LHCN-M2 (cell line): ENCODE data around the gene PRRT2. TPM values are rescaled to one million over a fixed set of nuclear protein-coding genes. Genes with fewer than 3 reads are reported as not detected.

Experiments used
- DNase-seq: peaks from one replicate; pipeline ENCODE4 v3.0.0-alpha.2; 2012; ENCODE audit warnings: low read depth
- total RNA-seq: library from RNA; depleted of rRNA; stranded (reverse); fragments of >200 nt; gene quantifications from 2 replicates; pipeline ENCODE4 v1.2.3, GENCODE V29; 2014; rRNA removed

The PRRT2 gene
- total RNA-seq, 1 experiment from 2014 or later = 1.1 TPM

DNA sequence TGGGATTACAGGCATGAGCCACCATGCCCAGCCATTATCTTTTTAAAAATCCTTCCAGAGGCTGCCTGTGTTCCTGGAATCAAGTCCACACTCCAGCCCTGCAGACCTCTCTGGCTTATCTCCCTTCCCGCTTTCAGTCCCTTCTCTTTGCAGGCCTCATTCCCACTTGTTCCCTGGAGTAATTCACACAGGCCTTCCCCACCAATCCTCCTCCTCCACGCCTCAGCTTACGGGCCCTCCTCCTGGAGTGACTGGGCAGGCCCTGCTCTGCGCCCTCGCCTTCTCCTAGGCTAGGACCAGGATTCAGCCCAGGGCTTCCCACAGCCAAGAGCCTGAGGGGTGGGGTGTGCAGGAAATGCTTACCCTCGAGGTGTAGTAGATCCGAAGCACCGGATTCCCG, 48.2 kb downstream of the PRRT2 start:
- DNase-seq = no peak

DNA sequence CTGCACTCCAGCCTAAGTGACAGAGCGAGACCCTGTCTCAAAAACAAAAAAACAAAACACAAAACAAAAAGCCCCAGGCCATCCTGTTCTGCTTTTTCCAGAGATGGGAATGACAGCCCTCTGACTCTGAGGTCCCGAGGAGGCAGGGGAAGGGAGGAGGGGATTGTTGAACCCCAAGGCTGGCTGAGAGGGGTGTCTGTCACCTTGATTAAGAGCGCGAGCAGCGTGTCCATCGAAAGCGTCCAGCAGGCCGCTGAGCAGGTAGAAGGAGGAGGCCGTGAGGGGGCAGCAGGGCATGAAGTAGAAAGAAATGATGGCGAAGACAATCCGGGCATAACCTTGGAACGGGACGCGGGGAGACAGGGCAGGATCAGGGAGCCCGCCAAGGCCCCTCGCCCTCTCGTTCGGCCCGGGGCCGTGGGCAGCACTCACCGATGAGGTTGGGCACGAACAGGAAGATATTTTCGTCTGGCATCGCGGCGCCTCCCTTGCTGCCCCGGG, 50.4 kb downstream of the PRRT2 start:
- no peak for DNase-seq

DNA sequence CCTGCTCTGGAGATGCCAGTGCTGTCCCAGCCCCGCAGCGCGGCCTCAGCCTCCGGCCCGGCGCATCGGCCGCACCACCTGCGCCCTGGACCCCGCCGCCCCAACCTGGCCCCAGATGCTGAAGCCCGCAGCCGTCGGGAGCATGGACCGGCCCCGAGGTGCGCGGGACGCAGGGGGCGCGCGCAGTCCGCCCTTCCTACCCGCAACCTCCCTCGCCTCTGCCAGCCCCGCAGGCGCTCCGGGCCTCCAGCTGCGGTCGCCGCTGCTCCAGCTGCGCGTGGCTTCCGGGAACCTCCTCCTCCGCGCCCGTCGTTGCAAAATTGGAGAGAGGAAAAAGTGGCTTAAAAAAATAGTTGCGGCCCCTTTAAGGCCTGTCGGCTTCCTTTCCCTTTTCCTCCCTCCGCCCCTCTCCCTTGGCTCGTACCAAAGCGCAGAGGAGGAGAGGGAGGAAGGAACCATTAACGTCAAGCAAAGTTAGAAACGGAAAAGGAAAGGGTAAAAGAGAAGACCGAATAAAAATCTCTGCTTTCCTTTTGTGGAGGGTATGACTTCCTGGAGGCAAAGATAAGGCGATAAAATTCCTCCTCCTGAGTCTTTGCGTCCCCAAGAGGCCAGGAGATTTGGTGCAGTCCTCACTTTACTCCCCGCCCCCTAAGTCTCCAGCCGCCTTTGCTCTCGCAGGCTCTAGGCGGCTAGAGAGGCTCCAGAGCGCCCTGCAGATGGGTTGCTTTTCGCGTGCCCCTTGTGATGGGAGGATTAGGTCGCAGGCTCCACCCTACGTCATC, 51.1 kb downstream of the PRRT2 start, which contains the start of gene CDIPT:
Gene CDIPT, minus strand, starts transcription at position 343 of the 785 bp plus-strand sequence. CDS start 369 bp downstream, outside the sequence.
- peak; percentile 96 for DNase-seq

DNA sequence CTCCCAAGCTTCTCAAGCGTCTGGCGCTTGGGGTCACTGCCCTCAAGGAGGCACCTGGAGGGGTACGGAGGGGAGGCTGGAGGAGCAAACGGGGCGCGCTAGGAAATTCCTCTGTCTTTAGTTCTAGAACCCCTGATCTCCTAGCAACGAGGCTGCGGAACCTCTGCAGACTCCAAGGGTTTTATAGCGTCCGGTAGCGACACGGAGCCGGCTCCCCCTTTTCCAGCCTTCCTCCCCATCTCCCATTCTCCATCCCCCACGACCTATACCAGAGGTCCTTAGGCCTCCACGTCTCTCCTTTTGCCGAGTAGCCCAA, 51.6 kb downstream of the PRRT2 start:
- no peak for DNase-seq

DNA sequence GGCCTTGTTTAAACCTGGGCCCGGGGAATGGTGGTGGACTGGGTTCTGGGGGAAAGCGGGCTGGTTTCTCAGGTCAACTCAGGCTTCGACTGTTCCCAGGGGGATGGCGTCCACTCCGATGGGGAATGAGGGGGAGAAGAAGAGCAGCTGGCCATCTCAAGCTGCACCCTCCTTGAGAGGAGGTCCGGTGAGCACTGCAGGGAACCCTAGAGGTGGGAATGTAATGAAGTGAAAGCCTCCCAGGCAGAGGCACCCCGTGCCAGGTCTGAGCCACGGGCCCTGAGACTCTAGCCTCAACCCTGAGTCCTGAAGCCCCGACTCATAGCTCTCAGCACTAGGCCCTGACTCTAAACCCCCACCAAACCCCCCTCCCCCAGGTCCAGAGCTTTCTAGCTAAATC, 52.2 kb downstream of the PRRT2 start:
- DNase-seq = no peak

Other genes starting within 250 kb of the PRRT2 start
- not detected in 2 replicates for gene SPN, start 148.9 kb upstream of the PRRT2 start, total RNA-seq
- 1.1 and 1.7 TPM in 2 replicates for gene QPRT, start 133.0 kb upstream of the PRRT2 start, total RNA-seq
- gene C16orf54, start 66.2 kb upstream of the PRRT2 start, total RNA-seq = not detected in 2 replicates
- gene ZG16, start 33.9 kb upstream of the PRRT2 start, total RNA-seq = not detected in 2 replicates
- gene KIF22, start 21.4 kb upstream of the PRRT2 start, total RNA-seq = 100 and 108 TPM in 2 replicates
- 126 and 147 TPM in 2 replicates for gene MAZ, start 5.7 kb upstream of the PRRT2 start, total RNA-seq
- gene PAGR1, start 4.0 kb downstream of the PRRT2 start, total RNA-seq = 63.2 and 63.4 TPM in 2 replicates
- 275 and 303 TPM in 2 replicates for gene MVP, start 8.3 kb downstream of the PRRT2 start, total RNA-seq
- gene CDIPT, start 51.0 kb downstream of the PRRT2 start, total RNA-seq = 75.5 and 89.7 TPM in 2 replicates
- gene SEZ6L2, start 87.4 kb downstream of the PRRT2 start, total RNA-seq = 10.9 and 15.2 TPM in 2 replicates
- gene ASPHD1, start 88.3 kb downstream of the PRRT2 start, total RNA-seq = 5.0 and 8.9 TPM in 2 replicates
- gene KCTD13, start 114.0 kb downstream of the PRRT2 start, total RNA-seq = 12.2 and 18.3 TPM in 2 replicates
- 79.7 and 91.0 TPM in 2 replicates for gene TMEM219, start 149.9 kb downstream of the PRRT2 start, total RNA-seq
- 87.7 and 93.3 TPM in 2 replicates for gene TAOK2, start 161.7 kb downstream of the PRRT2 start, total RNA-seq
- 12.2 and 22.4 TPM in 2 replicates for gene HIRIP3, start 183.4 kb downstream of the PRRT2 start, total RNA-seq
- gene INO80E, start 184.0 kb downstream of the PRRT2 start, total RNA-seq = 116 and 194 TPM in 2 replicates
- not detected in 2 replicates for gene DOC2A, start 198.8 kb downstream of the PRRT2 start, total RNA-seq
- not detected in 2 replicates for gene C16orf92, start 211.0 kb downstream of the PRRT2 start, total RNA-seq
- gene TLCD3B, start 219.1 kb downstream of the PRRT2 start, total RNA-seq = not detected in 2 replicates